Measurements from ENCODE around the gene STAM2. TPM values are rescaled to one million over a fixed set of nuclear protein-coding genes. Genes with fewer than 3 reads are reported as not detected.
A peak's percentile ranks its signal among the peaks of the same experiment; 100 is the strongest.

Gene STAM2
- total and polyA plus RNA-seq, 2 of the 13 experiments (the other 11 are each of a cell fraction or from before 2014, with no cell fraction given): 14.7 to 24.1 TPM

GRCh38 chr2:152175368-152176112 lies at the start of gene STAM2 (continued):
- TF ChIP-seq IRX3 (CRISPR knock-in tag; IDR thresholded peaks at IDR 0.05; ENCODE audit: borderline replicate concordance, low read depth): 0 out of 2 replicates have a peak, but pooled peaks have one; percentile 23
- peak; percentile 83; the same call in 1 of the 2 replicates for TF ChIP-seq ZNF598 (CRISPR knock-in tag; IDR thresholded peaks at IDR 0.05; ENCODE audit: borderline replicate concordance)
- TF ChIP-seq HMGA1 (CRISPR knock-in tag; conservative IDR thresholded peaks at IDR 0.05): no peak
- peak; percentile 80; the same call in 1 of the 2 replicates for TF ChIP-seq ZBTB43 (CRISPR knock-in tag; conservative IDR thresholded peaks at IDR 0.05)
- TF ChIP-seq ATF5 (CRISPR knock-in tag; IDR thresholded peaks at IDR 0.05; ENCODE audit: low read depth): no peak
- TF ChIP-seq ZNF501 (CRISPR knock-in tag; IDR thresholded peaks at IDR 0.05): peak; percentile 100
- peak; percentile 99 for TF ChIP-seq CTCF (CRISPR knock-in tag; IDR thresholded peaks at IDR 0.05)
- no peak; the same call in 1 of the 2 replicates for TF ChIP-seq ZNF660 (CRISPR knock-in tag; IDR thresholded peaks at IDR 0.05; ENCODE audit: borderline replicate concordance, low read depth)
- TF ChIP-seq ZNF574 (CRISPR knock-in tag; IDR thresholded peaks at IDR 0.05): peak; percentile 92
- TF ChIP-seq SMYD3 (CRISPR knock-in tag; IDR thresholded peaks at IDR 0.05): no peak
- peak; percentile 14; the same call in 1 of the 2 replicates for TF ChIP-seq ZNF652 (CRISPR knock-in tag; IDR thresholded peaks at IDR 0.05; ENCODE audit: borderline replicate concordance, low read depth)
- TF ChIP-seq ZBTB42 (CRISPR knock-in tag; IDR thresholded peaks at IDR 0.05): no peak
- no peak; the same call in 1 of the 2 replicates for TF ChIP-seq RCOR2 (CRISPR knock-in tag; IDR thresholded peaks at IDR 0.05)
- no peak; the same call in 1 of the 2 replicates for TF ChIP-seq ZNF3 (CRISPR knock-in tag; IDR thresholded peaks at IDR 0.05)
- peak; percentile 86 for TF ChIP-seq CBFB (CRISPR knock-in tag; IDR thresholded peaks at IDR 0.05)
- peak; percentile 62; the same call in 1 of the 2 replicates for TF ChIP-seq TOPORS (CRISPR knock-in tag; IDR thresholded peaks at IDR 0.05)
- peak; percentile 89 for TF ChIP-seq ATF2 (CRISPR knock-in tag; IDR thresholded peaks at IDR 0.05)
- TF ChIP-seq ZC3H4 (CRISPR knock-in tag; IDR thresholded peaks at IDR 0.05; ENCODE audit: borderline replicate concordance): peak; percentile 65; the same call in 1 of the 2 replicates
- peak; percentile 25; the same call in 1 of the 2 replicates for TF ChIP-seq TMF1 (CRISPR knock-in tag; IDR thresholded peaks at IDR 0.05; ENCODE audit: low read depth)
- peak; percentile 75; the same call in 1 of the 2 replicates for TF ChIP-seq ZKSCAN8 (CRISPR knock-in tag; IDR thresholded peaks at IDR 0.05; ENCODE audit: borderline replicate concordance)
- TF ChIP-seq ZNF382 (CRISPR knock-in tag; IDR thresholded peaks at IDR 0.05; ENCODE audit: borderline replicate concordance): no peak
- no peak; the same call in 1 of the 2 replicates for TF ChIP-seq ZNF891 (CRISPR knock-in tag; IDR thresholded peaks at IDR 0.05)
